NCI-H82 treated with DMSO at 0.1 percent for 48 hours (cell line): ENCODE data around the gene ITGAD.

Experiments
- DNase-seq: peaks from one replicate; lab custom pipeline; 2025; ENCODE audit not compliant: unreplicated experiment; lab: John Stamatoyannopoulos, UW

ITGAD gene

DNA sequence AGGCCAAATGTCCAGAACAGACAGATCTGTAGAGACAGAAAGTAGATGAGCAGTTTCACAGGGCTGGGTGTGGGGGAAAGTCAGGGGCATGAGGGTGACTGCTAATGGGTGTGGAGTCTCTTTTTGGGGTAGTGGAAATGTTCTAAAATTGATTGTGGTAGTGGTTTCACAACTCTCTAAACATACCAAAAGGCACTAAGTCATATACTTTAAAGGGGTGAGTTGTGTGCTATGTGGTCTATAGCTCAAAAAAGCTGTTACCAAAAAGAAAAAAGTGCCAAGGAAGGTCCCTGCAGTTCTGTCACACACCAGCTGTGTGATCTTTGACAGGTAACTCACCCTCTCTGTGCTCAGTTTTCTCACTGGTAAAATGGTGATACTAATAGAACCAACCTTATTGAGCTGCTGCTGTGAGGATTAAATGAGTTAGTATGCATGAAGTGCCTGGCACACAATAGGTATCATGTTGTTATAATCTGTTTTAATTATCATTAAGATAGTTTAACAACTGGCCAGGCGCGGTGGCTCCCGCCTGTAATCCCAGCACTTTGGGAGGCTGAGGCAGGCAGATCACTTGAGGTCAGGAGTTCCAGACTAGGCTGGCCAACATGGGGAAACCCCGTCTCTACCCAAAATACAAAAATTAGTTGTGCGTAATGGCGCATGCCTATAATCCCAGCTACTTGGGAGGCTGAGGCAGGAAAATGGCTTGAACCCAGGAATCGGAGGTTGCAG lies 27.8 kb upstream of the ITGAD start:
- no peak for DNase-seq

- no peak for DNase-seq
These were observed 25.3 kb upstream of the ITGAD start for GRCh38 chr16:31367853-31368252.

DNA sequence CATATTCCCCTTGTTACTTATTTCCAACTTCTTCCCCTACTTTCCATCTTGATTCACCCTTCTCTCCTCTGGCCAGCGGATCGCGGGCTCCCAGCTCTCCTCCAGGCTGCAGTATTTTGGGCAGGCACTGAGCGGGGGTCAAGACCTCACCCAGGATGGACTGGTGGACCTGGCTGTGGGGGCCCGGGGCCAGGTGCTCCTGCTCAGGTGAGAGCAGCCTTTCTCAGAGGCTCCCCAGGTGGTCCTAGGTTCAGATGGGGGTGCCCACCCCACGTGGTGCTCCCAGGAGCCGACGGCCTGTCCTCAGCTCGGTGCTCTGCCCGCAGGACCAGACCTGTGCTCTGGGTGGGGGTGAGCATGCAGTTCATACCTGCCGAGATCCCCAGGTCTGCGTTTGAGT lies 22.1 kb upstream of the ITGAD start:
- no peak for DNase-seq

DNA sequence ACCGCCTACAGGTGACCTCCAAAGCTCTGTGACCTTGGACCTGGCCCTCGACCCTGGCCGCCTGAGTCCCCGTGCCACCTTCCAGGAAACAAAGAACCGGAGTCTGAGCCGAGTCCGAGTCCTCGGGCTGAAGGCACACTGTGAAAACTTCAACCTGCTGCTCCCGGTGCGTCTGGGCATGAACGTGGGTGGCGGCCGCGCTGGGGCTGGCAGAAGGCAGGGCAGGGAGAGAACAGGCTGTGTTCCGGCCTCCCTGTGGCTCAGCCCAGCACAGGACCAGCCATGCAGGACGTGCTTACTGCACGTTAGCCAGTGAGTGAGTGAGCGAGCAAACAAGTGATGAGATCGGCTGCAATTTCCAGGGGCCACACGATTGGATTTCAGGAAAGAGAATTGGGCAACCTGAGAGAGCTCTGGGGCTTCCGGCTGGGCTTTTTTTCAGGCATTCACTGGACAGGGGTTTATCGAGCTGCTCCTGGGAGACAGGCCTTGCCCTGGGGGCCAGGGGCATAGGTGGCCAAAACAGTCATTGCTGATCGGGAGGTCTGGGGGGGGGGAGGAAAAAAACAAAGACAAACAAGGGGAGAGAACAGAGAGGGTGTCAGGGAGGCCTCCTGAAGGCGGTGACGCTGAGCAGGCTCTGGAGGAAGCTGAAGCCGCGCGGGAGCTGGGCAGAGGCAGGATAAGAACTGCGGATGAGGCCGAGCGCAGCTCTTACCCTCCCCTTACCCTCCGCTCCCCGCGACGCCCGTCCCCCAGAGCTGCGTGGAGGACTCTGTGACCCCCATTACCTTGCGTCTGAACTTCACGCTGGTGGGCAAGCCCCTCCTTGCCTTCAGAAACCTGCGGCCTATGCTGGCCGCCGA lies 21.3 kb upstream of the ITGAD start:
- DNase-seq, result no peak

DNA sequence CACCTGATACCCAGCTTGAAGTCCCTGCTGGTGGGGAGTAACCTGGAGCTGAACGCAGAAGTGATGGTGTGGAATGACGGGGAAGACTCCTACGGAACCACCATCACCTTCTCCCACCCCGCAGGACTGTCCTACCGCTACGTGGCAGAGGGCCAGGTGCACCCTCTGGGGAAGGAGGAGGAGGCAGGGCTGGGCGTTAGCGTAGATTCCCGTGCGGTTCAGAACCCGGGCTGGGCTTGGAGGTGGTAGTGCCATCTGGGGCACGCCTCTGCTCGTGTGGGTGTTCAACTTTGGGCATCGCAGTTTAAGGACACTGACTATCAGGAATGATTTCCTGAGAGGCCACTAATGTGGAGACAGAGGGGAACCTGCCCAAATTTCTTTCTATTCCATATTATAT lies 19.9 kb upstream of the ITGAD start:
- DNase-seq, result no peak

- no peak for DNase-seq
These were observed 17.9 kb upstream of the ITGAD start for GRCh38 chr16:31375231-31375630.

GRCh38 chr16:31376705-31377104 lies 16.4 kb upstream of the ITGAD start:
- no peak for DNase-seq

- DNase-seq, result no peak
These were observed 15.8 kb upstream of the ITGAD start for GRCh38 chr16:31377210-31377903.

DNA sequence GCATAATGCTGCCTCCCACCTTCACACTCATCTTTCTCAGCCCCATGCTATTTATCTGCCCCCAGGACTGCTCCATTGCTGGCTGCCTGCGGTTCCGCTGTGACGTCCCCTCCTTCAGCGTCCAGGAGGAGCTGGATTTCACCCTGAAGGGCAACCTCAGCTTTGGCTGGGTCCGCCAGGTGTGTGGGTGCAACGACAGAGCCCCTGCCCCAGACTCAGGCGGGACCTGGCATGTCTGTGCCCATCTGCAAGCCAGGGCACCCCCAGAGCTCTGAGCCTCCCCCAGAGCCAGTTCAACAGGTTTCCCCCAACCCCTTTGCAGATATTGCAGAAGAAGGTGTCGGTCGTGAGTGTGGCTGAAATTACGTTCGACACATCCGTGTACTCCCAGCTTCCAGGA lies 12.9 kb upstream of the ITGAD start:
- no peak for DNase-seq

GRCh38 chr16:31382485-31383161 lies 10.5 kb upstream of the ITGAD start:
- no peak for DNase-seq

DNA sequence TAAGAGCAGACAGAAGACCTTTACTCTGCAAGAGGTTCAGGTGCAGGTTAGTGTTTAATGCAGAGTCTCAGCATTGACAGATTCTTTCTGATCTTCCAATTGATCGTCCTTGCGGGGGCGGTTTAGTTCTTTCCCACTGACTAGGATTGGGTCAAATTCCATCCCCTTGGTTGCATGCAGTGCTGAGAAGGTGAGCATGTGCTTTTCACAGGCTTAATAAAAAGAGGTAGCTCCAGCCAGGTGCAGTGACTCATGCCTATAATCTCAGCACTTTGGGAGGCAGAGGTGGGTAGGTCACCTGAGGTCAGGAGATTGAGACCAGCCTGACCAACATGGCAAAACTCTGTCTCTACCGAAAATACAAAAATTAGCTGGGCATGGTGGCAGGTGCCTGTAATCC lies 7.5 kb upstream of the ITGAD start:
- DNase-seq, result no peak

DNA sequence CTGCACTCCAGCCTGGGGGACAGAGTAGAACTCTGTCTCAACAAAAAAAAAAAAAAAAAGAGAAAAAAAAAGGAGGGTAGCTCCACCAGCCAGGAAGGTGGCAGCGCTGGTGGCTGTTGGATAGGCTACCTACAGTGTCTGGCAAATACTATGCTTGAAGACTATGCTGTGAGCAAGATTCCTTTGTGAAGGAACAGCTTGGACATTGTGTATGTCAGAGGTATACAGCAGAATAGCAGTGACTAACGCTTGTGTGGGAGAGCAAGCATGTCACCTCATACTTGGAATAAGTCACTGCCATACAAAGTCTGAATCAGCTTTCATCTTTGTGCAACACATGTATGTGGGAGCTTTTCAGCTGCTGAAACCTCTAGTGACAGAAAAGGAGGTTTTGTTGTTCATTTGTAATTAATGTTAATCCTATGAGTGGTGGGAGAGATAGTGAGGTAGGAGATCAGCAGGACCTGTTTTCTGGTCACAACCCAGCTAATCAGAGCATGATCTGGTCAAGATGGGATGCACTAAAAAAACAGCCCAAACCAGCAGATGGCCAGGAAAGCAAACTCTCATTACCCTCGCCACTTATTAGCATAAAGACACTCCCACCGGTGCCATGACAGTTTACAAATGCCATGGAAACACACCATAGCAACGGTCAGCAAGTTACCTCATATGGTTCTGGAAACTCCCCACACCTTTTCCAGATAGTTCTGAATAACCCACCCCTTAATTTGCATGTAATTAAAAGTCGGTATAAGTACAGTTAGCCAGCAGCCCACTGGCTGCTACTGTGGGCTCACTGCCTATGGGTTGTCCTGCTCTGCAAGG lies 6.8 kb upstream of the ITGAD start:
- no peak for DNase-seq

DNA sequence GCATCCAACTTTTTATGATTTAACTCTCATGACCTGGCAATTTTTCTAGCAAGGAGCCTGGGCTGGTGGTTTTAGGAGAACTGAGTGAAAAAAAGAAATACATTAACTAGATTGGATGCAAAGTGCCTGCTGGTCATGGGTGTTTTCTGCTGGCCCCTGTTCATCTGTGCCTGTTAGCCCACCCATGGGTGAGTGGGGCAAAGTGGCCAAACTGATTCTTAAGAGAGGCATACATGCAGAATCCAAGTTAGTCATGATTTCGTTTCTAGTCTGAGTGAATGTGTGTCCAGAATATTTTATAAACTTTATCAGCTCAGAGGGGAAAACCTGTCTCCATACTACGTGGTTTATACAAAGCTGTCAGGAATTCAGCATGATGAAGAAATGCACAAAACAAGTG lies 4.6 kb upstream of the ITGAD start:
- DNase-seq, result no peak

GRCh38 chr16:31390504-31391041 lies 2.6 kb upstream of the ITGAD start:
- no peak for DNase-seq

- DNase-seq, result no peak
These were observed 2.5 kb downstream of the ITGAD start for GRCh38 chr16:31395647-31396046.

- no peak for DNase-seq
These were observed 4.0 kb downstream of the ITGAD start for GRCh38 chr16:31397096-31397660.

- DNase-seq, result no peak
These were observed 4.6 kb downstream of the ITGAD start for GRCh38 chr16:31397701-31398100.

- DNase-seq, result no peak
These were observed 7.1 kb downstream of the ITGAD start for GRCh38 chr16:31400191-31400590.

DNA sequence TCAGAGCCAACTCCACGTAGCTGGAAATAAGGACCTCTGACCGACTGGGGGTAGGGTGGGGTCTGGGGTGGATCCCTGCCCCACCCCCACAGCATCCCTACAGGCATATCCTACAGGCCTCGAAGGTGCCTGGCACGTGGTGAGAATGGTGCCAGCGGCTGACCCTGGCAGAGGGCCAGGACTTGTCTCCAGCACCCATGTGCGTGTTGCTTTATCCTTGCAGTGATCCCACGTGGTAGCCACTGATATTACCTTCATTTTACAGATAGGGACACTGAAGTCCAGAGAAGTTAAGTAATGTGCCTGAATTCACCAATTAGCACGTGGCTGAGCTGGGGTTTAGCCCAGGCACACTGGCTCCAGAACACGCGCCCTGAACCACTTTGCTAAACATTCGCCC lies 8.3 kb downstream of the ITGAD start:
- no peak for DNase-seq

GRCh38 chr16:31402687-31403086 lies 9.6 kb downstream of the ITGAD start:
- DNase-seq, result no peak
